Measurements from ENCODE around the gene ZP1.

Gene ZP1

GRCh38 chr11:60875366-60876167 lies 8.2 kb downstream of the ZP1 start:
- in situ Hi-C loops (cut with MboI; ENCODE audit: low sequenced_read_pairs) = no loop called here

GRCh38 chr11:60876168-60876485 lies 8.8 kb downstream of the ZP1 start:
- in situ Hi-C loops (cut with MboI; ENCODE audit: low sequenced_read_pairs) = no loop called here

GRCh38 chr11:60878245-60879101 lies 11.1 kb downstream of the ZP1 start:
- in situ Hi-C loops (cut with MboI; ENCODE audit: low sequenced_read_pairs) = no loop called here

GRCh38 chr11:60879104-60879503 lies 11.8 kb downstream of the ZP1 start:
- in situ Hi-C loops (cut with MboI; ENCODE audit: low sequenced_read_pairs) = no loop called here

- in situ Hi-C loops (cut with MboI; ENCODE audit: low sequenced_read_pairs) = no loop called here
Observed at GRCh38 chr11:60879971-60880588, 12.7 kb downstream of the ZP1 start.

- in situ Hi-C loops (cut with MboI; ENCODE audit: low sequenced_read_pairs) = no loop called here
Observed at GRCh38 chr11:60880643-60881282, 13.4 kb downstream of the ZP1 start.

- in situ Hi-C loops (cut with MboI; ENCODE audit: low sequenced_read_pairs) = no loop called here
Observed at GRCh38 chr11:60887556-60887955, 20.2 kb downstream of the ZP1 start.

GRCh38 chr11:60889869-60890311 lies 22.5 kb downstream of the ZP1 start:
- in situ Hi-C loops (cut with MboI; ENCODE audit: low sequenced_read_pairs) = no loop called here

GRCh38 chr11:60890696-60891095 lies 23.4 kb downstream of the ZP1 start:
- in situ Hi-C loops (cut with MboI; ENCODE audit: low sequenced_read_pairs) = no loop called here

GRCh38 chr11:60891103-60891741 lies 23.9 kb downstream of the ZP1 start:
- in situ Hi-C loops (cut with MboI; ENCODE audit: low sequenced_read_pairs) = no loop called here

- in situ Hi-C loops (cut with MboI; ENCODE audit: low sequenced_read_pairs) = no loop called here
Observed at GRCh38 chr11:60895687-60896086, 28.3 kb downstream of the ZP1 start.

GRCh38 chr11:60897496-60897895 lies 30.2 kb downstream of the ZP1 start:
- in situ Hi-C loops (cut with MboI; ENCODE audit: low sequenced_read_pairs) = no loop called here

- in situ Hi-C loops (cut with MboI; ENCODE audit: low sequenced_read_pairs) = no loop called here
Observed at GRCh38 chr11:60899046-60899936, 31.9 kb downstream of the ZP1 start.

- in situ Hi-C loops (cut with MboI; ENCODE audit: low sequenced_read_pairs) = no loop called here
Observed at GRCh38 chr11:60899977-60900376, 32.6 kb downstream of the ZP1 start.

- in situ Hi-C loops (cut with MboI; ENCODE audit: low sequenced_read_pairs) = no loop called here
Observed at GRCh38 chr11:60900673-60901404, 33.5 kb downstream of the ZP1 start.

- in situ Hi-C loops (cut with MboI; ENCODE audit: low sequenced_read_pairs) = no loop called here
Observed at GRCh38 chr11:60902625-60903024, 35.3 kb downstream of the ZP1 start.

GRCh38 chr11:60905047-60905446 lies 37.7 kb downstream of the ZP1 start:
- in situ Hi-C loops (cut with MboI; ENCODE audit: low sequenced_read_pairs) = no loop called here

- in situ Hi-C loops (cut with MboI; ENCODE audit: low sequenced_read_pairs) = no loop called here
Observed at GRCh38 chr11:60905551-60906113, 38.3 kb downstream of the ZP1 start.
